DMS 273 (cell line): ENCODE measurements around the gene TPSG1.
"Not testable (repeated sequence)": the region's sequence is repeated elsewhere in the genome, so short reads cannot be mapped to it uniquely, and the experiment has no call there.

Experiments used
- DNase-seq: peaks from one replicate; lab custom pipeline; 2025; ENCODE audit not compliant: unreplicated experiment; lab: John Stamatoyannopoulos, UW

Gene TPSG1

DNA sequence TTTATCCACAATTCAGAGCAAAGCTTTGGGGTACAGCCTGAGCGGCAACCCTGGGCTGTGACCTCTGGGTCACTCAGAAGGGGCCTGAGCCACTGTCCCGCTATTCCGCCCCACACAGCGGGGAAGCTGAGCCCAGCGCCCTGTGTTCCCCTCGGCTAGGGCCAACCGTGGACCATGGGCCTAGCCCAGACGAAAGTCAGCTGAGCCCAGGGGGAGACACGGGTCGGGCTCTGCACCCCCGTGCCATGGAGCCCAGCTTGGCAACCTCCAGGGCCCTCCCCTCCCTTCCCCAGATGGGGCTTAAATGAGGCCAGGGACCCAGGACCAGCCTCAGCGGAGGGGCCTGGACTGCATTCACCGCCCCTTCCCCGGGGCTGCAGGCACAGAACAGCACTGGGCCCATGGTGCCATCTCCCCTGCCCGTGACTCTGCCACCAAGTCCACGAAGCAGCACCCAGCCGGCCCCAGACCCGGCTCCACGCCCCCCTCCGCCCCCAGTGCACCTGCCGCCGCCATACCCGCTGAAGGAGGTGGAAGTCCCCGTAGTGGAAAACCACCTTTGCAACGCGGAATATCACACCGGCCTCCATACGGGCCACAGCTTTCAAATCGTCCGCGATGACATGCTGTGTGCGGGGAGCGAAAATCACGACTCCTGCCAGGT is 32.6 kb upstream of the TPSG1 start:
- DNase-seq = peak; percentile 55

DNA sequence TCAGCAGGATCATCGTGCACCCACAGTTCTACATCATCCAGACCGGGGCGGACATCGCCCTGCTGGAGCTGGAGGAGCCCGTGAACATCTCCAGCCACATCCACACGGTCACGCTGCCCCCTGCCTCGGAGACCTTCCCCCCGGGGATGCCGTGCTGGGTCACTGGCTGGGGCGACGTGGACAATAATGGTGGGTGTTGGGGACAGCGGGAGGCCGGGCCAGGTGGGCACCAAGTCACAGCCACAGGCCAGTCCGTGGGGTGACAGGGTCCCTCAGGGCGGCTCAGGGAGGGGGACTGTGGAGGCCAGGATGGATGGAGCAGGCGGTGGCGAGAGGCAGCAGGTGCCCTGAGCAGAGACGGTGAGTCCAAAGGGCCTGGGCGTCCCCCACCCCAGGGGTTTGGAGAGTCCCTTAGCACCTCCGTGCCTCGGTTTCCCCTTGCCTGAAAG is 31.8 kb upstream of the TPSG1 start:
- DNase-seq = no peak

DNA sequence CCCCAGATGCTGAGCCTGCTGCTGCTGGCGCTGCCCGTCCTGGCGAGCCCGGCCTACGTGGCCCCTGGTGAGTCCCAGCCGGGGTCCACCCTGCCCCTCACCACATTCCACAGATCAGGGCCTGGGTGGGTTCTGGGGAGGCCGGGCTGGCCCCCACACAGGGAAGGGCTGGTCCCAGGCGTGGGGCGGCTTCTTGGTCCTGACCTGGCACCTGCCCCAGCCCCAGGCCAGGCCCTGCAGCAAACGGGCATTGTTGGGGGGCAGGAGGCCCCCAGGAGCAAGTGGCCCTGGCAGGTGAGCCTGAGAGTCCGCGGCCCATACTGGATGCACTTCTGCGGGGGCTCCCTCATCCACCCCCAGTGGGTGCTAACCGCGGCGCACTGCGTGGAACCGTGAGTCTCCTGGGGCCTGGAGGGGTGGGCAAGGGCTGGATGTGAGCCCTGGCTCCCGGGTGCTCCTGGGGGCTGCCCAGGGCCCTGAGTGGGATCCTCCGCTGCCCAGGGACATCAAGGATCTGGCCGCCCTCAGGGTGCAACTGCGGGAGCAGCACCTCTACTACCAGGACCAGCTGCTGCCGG is 31.3 kb upstream of the TPSG1 start:
- not testable (repeated sequence) for DNase-seq

DNA sequence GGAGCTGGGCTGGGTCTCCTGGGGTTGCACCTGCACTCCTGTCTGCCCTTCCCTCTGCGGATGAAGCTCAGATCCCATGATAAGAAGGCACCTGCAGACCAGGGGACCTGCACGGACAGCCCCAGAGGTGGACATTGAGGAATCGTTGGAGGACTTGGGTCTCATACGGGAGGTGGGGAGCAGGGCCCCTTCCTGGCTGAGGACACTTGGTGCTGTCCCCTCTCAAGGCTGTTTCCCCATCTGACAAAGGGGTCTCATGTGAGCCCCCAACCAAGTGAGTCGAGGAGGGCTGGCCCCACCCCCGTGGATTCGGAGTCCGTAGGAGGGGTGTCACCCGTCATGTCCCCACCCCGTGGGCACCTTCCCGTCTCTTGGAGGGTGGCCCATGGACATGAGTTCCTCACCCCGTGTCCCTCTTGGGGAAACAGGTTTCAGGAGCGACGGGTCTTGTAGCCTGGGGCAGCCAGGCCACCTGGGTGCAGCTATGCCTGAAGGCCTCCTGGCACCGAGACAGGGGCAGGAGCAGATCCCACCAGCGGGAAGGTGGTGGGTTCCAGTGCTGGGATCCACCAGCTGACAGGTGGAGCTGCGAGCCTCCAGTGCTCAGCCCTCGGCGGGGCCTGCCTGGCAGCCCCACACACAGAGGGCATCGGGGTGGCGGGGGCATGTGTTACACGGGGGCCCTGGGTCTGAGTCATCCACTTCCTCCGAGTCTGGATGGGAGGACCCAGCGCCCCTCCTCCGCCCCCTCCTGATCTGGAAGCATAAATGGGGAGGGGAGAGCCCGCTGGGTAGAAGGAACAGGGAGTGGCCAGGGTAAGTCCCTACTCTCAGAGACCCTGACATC is 30.4 kb upstream of the TPSG1 start, which contains the start of gene TPSD1:
TSS of gene TPSD1 (plus strand) at position 794 of the 847 bp plus-strand sequence. CDS start 212 bp downstream, outside the sequence.
- DNase-seq = not testable (repeated sequence)

GRCh38 chr16:1254821-1255220 is 29.8 kb upstream of the TPSG1 start:
- DNase-seq = not testable (repeated sequence)

DNA sequence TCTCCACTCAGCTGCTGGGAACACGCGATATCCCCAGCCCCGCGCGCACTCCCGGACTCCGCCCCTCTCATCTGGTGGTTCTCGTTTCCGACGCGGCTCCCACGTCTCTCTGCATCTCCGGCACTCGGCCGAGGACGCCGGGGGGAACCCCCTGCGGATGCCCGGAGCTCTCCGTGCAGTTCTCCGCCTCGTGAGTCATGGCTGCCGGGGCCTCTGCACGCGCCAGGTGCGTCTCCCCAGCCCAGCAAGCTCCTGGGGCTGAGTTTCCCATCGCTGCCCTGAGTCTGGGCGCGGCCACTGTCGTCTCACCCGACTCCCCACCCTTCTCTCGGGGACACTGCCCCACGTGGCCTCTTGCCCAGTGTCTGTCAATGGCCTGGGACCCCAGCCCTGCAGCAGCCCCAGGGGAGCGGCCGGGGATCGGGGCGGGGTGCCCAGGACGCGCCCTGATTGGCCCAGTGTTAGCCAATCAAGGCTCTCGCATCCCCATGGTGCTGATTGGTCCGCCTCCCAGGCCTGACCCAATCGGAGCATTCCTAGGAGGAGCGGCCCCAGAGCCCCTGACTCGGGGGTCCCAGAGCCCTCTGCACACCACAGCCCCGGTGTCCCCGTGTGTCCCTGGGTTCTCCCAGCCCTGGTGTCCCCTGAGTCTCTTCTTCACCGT is 28.8 kb upstream of the TPSG1 start:
- not testable (repeated sequence) for DNase-seq

GRCh38 chr16:1249031-1249755 is 24.1 kb upstream of the TPSG1 start:
- not testable (repeated sequence) for DNase-seq

GRCh38 chr16:1247903-1248537 is 23.0 kb upstream of the TPSG1 start:
- DNase-seq = not testable (repeated sequence)

DNA sequence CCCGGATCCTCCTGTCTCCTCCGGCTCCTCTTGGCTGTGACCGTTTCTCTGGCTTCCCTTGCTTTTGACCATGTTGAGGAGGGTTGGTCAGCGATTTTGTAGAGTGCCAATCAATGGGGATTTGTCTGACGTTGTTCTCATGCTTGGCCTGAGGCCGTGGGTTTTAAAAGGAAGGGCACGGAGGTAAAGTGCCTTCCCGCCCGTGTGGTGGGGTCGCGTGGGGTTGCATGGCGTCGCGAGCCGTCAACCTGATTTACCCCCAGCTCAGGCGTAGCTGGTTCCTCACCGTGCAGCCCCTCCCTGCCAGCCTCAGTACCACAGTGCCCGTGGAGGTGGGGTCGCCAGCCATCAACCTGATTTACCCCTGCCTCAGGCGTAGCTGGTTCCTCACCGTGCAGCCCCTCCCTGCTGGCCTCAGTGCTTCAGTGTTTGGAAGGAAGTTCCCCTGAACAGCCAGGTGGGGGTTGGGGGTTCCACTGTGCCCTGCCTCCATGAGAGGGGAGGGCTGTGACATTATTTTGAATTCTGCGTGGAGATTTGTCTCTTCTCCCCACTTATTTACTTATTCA is 20.5 kb upstream of the TPSG1 start:
- no peak for DNase-seq

GRCh38 chr16:1244881-1245280 is 19.8 kb upstream of the TPSG1 start:
- no peak for DNase-seq

GRCh38 chr16:1243907-1244850 is 19.1 kb upstream of the TPSG1 start:
- not testable (repeated sequence) for DNase-seq

GRCh38 chr16:1243363-1243762 is 18.3 kb upstream of the TPSG1 start:
- not testable (repeated sequence) for DNase-seq

DNA sequence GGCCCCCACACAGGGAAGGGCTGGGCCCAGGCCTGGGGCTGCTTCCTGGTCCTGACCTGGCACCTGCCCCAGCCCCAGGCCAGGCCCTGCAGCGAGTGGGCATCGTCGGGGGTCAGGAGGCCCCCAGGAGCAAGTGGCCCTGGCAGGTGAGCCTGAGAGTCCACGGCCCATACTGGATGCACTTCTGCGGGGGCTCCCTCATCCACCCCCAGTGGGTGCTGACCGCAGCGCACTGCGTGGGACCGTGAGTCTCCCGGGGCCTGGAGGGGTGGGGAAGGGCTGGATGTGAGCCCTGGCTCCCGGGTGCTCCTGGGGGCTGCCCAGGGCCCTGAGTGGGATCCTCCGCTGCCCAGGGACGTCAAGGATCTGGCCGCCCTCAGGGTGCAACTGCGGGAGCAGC is 16.0 kb upstream of the TPSG1 start:
- not testable (repeated sequence) for DNase-seq

GRCh38 chr16:1240436-1240835 is 15.4 kb upstream of the TPSG1 start, which contains the start of gene TPSAB1:
TPSAB1 (plus strand) TSS chr16:1240705; CDS start chr16:1240939, 234 bp downstream.
- DNase-seq = not testable (repeated sequence)

- not testable (repeated sequence) for DNase-seq
These were observed 14.5 kb upstream of the TPSG1 start for GRCh38 chr16:1239575-1239974.

DNA sequence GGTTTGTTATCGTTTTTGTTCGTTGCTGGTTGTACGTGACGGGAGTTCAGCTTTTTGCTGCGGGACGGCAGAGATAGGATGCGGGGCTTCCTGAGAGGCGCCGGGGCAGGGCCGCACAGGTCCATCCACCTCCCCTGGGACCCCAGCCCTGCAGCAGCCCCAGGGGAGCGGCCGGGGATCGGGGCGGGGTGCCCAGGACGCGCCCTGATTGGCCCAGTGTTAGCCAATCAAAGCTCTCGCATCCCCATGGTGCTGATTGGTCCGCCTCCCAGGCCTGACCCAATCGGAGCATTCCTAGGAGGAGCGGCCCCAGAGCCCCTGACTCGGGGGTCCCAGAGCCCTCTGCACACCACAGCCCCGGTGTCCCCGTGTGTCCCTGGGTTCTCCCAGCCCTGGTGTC is 13.8 kb upstream of the TPSG1 start:
- DNase-seq = not testable (repeated sequence)

DNA sequence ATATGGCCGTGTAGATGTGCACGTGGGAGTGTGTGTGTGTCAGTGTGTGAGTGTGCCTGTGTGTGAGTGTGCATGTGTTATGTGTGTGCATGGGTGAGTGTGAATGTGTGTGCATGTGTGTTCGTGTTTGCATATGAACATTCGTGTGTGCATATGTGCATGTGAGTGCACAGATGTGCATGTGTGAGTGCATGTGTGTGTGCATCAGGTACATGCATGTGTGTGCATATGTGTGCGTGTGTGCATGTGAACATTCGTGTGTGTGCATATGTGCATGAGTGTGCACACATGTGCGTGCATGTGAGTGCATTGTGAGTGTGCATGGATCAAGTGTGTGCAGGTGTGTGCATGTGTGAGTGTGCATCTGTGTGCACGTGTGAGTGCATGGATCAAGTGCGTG is 12.9 kb upstream of the TPSG1 start:
- no peak for DNase-seq

DNA sequence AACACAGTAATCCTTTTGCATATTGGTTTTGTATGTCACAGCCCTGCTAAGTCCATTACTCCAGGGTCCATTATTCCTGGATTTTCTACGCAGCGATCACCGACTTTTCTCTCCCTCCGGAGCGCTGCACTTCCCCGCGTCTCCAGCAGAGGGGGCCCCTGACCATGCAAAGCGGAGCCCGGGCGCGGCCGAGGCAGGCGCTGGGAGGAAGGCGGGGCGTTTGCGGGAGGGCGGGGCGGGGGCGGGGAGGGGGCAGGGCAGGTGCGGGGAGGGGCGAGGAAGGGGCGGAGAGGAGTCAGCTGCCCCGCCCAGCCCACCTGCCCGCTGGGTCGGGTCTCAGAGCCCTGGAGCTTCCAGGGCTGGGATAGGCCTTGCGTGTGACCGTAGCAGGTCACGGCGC is 11.6 kb upstream of the TPSG1 start:
- DNase-seq = not testable (repeated sequence)
